HCT116 (cell line): ENCODE measurements around the gene SEC62. TPM values are rescaled to one million over a fixed set of nuclear protein-coding genes. Genes with fewer than 3 reads are reported as not detected.

Source experiments
- ATAC-seq: fragments of 200-7000 bp; cut with Tn5 transposase; 2 replicates; pipeline ENCODE4 v1.9.1; 2020; ENCODE audit warnings: mild to moderate bottlenecking, moderate library complexity
- BruUV-seq: library from RNA; stranded (reverse); fragments of 400-500 nt; replicated peaks from 2 replicates; lab custom pipeline; 2021; lab: Mats Ljungman, UMichigan
- CTCF ChIA-PET: fragments of 300-600 bp; sonication (Branson Sonifier 250); formaldehyde crosslinking; loops from one replicate; lab custom pipeline; 2021; ENCODE audit warnings: antibody characterized with exemption; lab: Charles Lee
- POLR2A ChIA-PET: fragments of 300-600, 350-600 bp; sonication (Branson Sonifier 250); formaldehyde crosslinking; loops from one replicate; lab custom pipeline; 2021; ENCODE audit warnings: antibody characterized with exemption; lab: Charles Lee
- RAD21 ChIA-PET, 2 experiments: fragments of 300-600 bp; sonication (Branson Sonifier 250); formaldehyde crosslinking; loops; one replicate each; lab custom pipeline; 2023; ENCODE audit warnings: low total read pairs in 2 of 2; ENCODE audit not compliant: uncharacterized antibody in 2 of 2, unreplicated experiment in 2 of 2, low non-redundant PET in 1 of 2; lab: Charles Lee
- DNase-seq: peaks from one replicate; pipeline ENCODE4 v3.0.0-alpha.2; 2010; ENCODE audit warnings: low read depth, low spot score
- H2AFZ ChIP-seq: fragments of 200-600 bp; shearing (Covaris generic), sonication (generic); 2 replicates; pipeline ENCODE4 v1.6.1; 2017; ENCODE audit warnings: low read depth, mixed run types, mixed read lengths, antibody characterized with exemption, low read length; ENCODE audit not compliant: poor library complexity, severe bottlenecking
- H3K27ac ChIP-seq: 2 replicates; pipeline ENCODE4 v1.5.1; 2012; ENCODE audit warnings: low read depth, low read length
- H3K27me3 ChIP-seq: fragments of 200-600 bp; sonication (generic); 2 replicates; pipeline ENCODE4 v1.6.1; 2016; ENCODE audit warnings: mixed run types, low read length, mixed read lengths; ENCODE audit not compliant: insufficient read depth
- H3K36me3 ChIP-seq, 2 experiments: fragments of 200-500 bp in 1 of 2; fragments of 200-600 bp in 1 of 2; sonication (Bioruptor generic) in 1 of 2; sonication (generic) in 1 of 2; 2 replicates each; pipeline versions ENCODE4 v1.5.1 to v1.6.1; 2014 to 2016; ENCODE audit warnings: low read length in 2 of 2, inconsistent platforms in 1 of 2, mixed read lengths in 1 of 2, mixed run types in 1 of 2; ENCODE audit not compliant: insufficient read depth in 2 of 2, control insufficient read depth in 1 of 2
- H3K4me1 ChIP-seq, 2 experiments: fragments of 200-600 bp in 1 of 2; sonication (generic) in 1 of 2; 2 replicates each; pipeline versions ENCODE4 v1.5.1 to v1.6.1; 2012 to 2017; ENCODE audit warnings: low read length in 2 of 2, inconsistent platforms in 1 of 2, mild to moderate bottlenecking in 1 of 2, mixed read lengths in 1 of 2, mixed run types in 1 of 2, moderate library complexity in 1 of 2; ENCODE audit not compliant: insufficient read depth in 2 of 2, control insufficient read depth in 1 of 2
- H3K4me2 ChIP-seq: fragments of 200-600 bp; sonication (generic); 2 replicates; pipeline ENCODE4 v1.6.1; 2017; ENCODE audit warnings: mixed run types, low read length, mixed read lengths
- H3K4me3 ChIP-seq, 2 experiments: fragments of 200-600 bp in 1 of 2; sonication (generic) in 1 of 2; replicated peaks in 1 of 2; 2 replicates each; pipeline ENCODE4 v1.5.1; 2011 to 2016; ENCODE audit warnings: low read length in 2 of 2, control low read depth in 1 of 2, low read depth in 1 of 2, mild to moderate bottlenecking in 1 of 2, mixed read lengths in 1 of 2, mixed run types in 1 of 2
- H3K79me2 ChIP-seq: fragments of 200-600 bp; sonication (generic); 2 replicates; pipeline ENCODE4 v1.6.1; 2017; ENCODE audit warnings: mild to moderate bottlenecking, mixed run types, low read length, moderate library complexity, mixed read lengths; ENCODE audit not compliant: insufficient read depth
- H3K9ac ChIP-seq: fragments of 200-600 bp; sonication (generic); 2 replicates; pipeline ENCODE4 v1.6.1; 2016; ENCODE audit warnings: low read length, mixed read lengths
- H3K9me2 ChIP-seq: fragments of 200-600 bp; sonication (generic), shearing (Covaris generic); 2 replicates; pipeline ENCODE4 v1.6.1; 2017; ENCODE audit warnings: mixed run types, mild to moderate bottlenecking, moderate library complexity; ENCODE audit not compliant: insufficient read depth
- H3K9me3 ChIP-seq, 2 experiments: fragments of 200-500 bp in 1 of 2; fragments of 200-600 bp in 1 of 2; sonication (Bioruptor generic) in 1 of 2; sonication (generic) in 1 of 2; 2 replicates each; pipeline ENCODE4 v1.6.1; 2014 to 2017; ENCODE audit warnings: low read length in 2 of 2, mixed read lengths in 2 of 2, inconsistent platforms in 1 of 2, low read depth in 1 of 2, mild to moderate bottlenecking in 1 of 2, mixed run types in 1 of 2, moderate library complexity in 1 of 2; ENCODE audit not compliant: control insufficient read depth in 1 of 2, insufficient read depth in 1 of 2
- H4K20me1 ChIP-seq: fragments of 200-600 bp; sonication (generic), shearing (Covaris generic); 2 replicates; pipeline ENCODE4 v1.6.1; 2017; ENCODE audit warnings: mixed run types, mild to moderate bottlenecking, moderate library complexity; ENCODE audit not compliant: insufficient read depth
- CBX3 ChIP-seq: IDR thresholded peaks from 2 replicates; pipeline ENCODE4 v1.6.1; 2012; ENCODE audit warnings: low read depth
- CTCF ChIP-seq, 3 experiments: fragments of 200-600 bp in 1 of 3; sonication (generic) in 1 of 3; IDR thresholded peaks in 2 of 3; conservative IDR thresholded peaks in 1 of 3; 2 replicates each; pipeline ENCODE4 v1.5.1; 2012 to 2017; ENCODE audit warnings: low read depth in 2 of 3, low read length in 2 of 3, antibody characterized with exemption in 1 of 3, borderline replicate concordance in 1 of 3, control low read depth in 1 of 3, mild to moderate bottlenecking in 1 of 3, mixed read lengths in 1 of 3, mixed run types in 1 of 3, moderate library complexity in 1 of 3; ENCODE audit not compliant: insufficient read depth in 1 of 3
- EZH2 ChIP-seq: fragments of 200-600 bp; sonication (generic); IDR thresholded peaks from 2 replicates; pipeline ENCODE4 v1.6.1; 2017; ENCODE audit warnings: antibody characterized with exemption, mixed run types
- EZH2phosphoT487 ChIP-seq: fragments of 200-600 bp; IDR thresholded peaks from 2 replicates; pipeline ENCODE4 v1.6.1; 2018; ENCODE audit warnings: antibody characterized with exemption, borderline replicate concordance
- FOSL1 ChIP-seq: IDR thresholded peaks from 2 replicates; pipeline ENCODE4 v1.6.1; 2012; ENCODE audit warnings: low read depth
- JUND ChIP-seq: IDR thresholded peaks from 2 replicates; pipeline ENCODE4 v1.6.1; 2012
- MAX ChIP-seq: IDR thresholded peaks from 2 replicates; pipeline ENCODE4 v1.6.1; 2012
- SRF ChIP-seq: IDR thresholded peaks from 2 replicates; pipeline ENCODE4 v1.6.1; 2012; ENCODE audit warnings: low read depth
- ZNF274 ChIP-seq: fragments of 200-500 bp; sonication (Bioruptor generic); IDR thresholded peaks from 2 replicates; pipeline ENCODE4 v1.6.1; 2014; ENCODE audit warnings: mild to moderate bottlenecking, low read depth, low read length, inconsistent platforms
- intact Hi-C: fragments of 100-400 bp; cut with micrococcal nuclease; formaldehyde crosslinking; loops from 2 replicates; pipeline ENCODE4 v1.10.0; 2022
- total RNA-seq: library from RNA; stranded (reverse); gene quantifications from one replicate; pipeline ENCODE4 v1.2.1, GENCODE V29; 2021; ENCODE audit not compliant: unreplicated experiment
- TF ChIP-seq, protein P1 (sequence below): IDR thresholded peaks from 2 replicates; pipeline ENCODE4 v1.6.1; 2012; ENCODE audit warnings: low read depth

Gene SEC62
- total RNA-seq, 1 experiment from 2014 or later: 55.4 TPM

DNA sequence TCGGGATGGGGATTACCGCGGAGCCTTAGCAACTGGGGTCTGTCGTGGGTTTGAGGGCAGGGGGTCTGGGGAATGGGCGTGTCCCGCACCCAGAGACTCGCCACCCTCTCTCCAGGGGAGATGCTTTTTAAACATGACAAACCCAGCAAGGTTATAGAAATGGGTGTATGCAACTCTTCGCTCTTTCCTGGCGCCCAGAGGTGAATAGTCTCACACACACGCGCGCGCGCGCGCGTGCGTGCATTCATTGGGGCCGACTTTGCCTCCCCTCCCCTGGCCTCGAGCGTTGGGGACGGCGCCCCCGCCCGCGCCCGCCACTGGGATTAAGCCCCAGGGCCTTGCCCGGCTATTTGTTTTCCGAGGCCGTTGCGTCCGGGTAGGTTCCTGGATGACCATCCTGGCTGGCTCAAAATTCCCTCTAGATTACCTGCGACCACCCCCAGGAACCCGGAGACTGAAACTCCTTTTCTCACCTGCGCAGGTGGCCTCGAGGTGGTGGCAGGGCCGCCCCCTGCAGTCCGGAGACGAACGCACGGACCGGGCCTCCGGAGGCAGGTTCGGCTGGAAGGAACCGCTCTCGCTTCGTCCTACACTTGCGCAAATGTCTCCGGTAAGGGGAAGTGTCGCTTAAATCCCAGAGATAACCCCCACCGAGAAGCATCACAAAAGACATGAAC lies 72.0 kb downstream of the SEC62 start:
- BruUV-seq: no TSS peak
- no peaks in the 10 kb centered on the region for H3K9me3 ChIP-seq
- ATAC-seq: peak; percentile 18
- ChIA-PET RAD21 (no interaction called here), POLR2A (interaction anchor here (1.0 kb wide), 1 partner anchor 274 kb away, joined by 3 read pairs; the partner anchor contains the start of gene TERC), CTCF (interaction anchor here (0.6 to 1.0 kb wide), 4 partner anchors 17 to 73 kb away, joined by 3 to 4 read pairs (median 4); no protein-coding TSS in a partner anchor)
- peak overlapping the region; percentile 43 for H3K9ac ChIP-seq
- H3K27me3 ChIP-seq: no peaks in the 10 kb centered on the region
- H3K27ac ChIP-seq: peak overlapping the region; percentile 39; the same call in 1 of the 2 replicates
- no peak for DNase-seq
- H3K4me3 ChIP-seq: peak overlapping the region; percentile 60 to 72
- peak overlapping the region; percentile 88 for H3K4me2 ChIP-seq
- TF ChIP-seq JUND (no peak), CTCF (IDR thresholded peaks at IDR 0.05 in 2 of 3, conservative IDR thresholded peaks at IDR 0.05 in 1 of 3; ENCODE audit: borderline replicate concordance in 1 of 3, insufficient read depth in 1 of 3, low read depth in 2 of 3, low read length in 2 of 3) (peak in 2 of 3 experiments; percentile 46 to 51; a peak in 3 of 6 replicates)
- H3K4me1 ChIP-seq: peaks cover 4 to 16% of the 10 kb centered on the region in 2 experiments; a peak in 2 of 4 replicates
- H3K9me2 ChIP-seq: no peaks in the 10 kb centered on the region
- intact Hi-C loops: loop anchor here (2.0 to 5.0 kb wide), 2 partner anchors 176 to 274 kb away; partner anchors contain the start of gene TERC
- peak overlapping the region; percentile 52 for H2AFZ ChIP-seq
- no peaks in the 10 kb centered on the region for H3K79me2 ChIP-seq
- H4K20me1 ChIP-seq: no peaks in the 10 kb centered on the region
- H3K36me3 ChIP-seq: no peaks in the 10 kb centered on the region

GRCh38 chr3:170040418-170040817 lies 73.8 kb downstream of the SEC62 start:
- RAD21 ChIA-PET: no interaction called here
- BruUV-seq: TSS peak; percentile 52
- Histone ChIP-seq H4K20me1 (no peaks in the 10 kb centered on the region), H2AFZ (no peak overlapping the region), H3K4me3 (no peak overlapping the region), H3K27ac (no peak overlapping the region), H3K27me3 (no peaks in the 10 kb centered on the region), H3K79me2 (no peaks in the 10 kb centered on the region), H3K9ac (no peak overlapping the region), H3K9me3 (no peaks in the 10 kb centered on the region), H3K4me2 (no peak overlapping the region), H3K9me2 (no peaks in the 10 kb centered on the region), H3K4me1 (peaks cover 4 to 16% of the 10 kb centered on the region in 2 experiments; a peak in 2 of 4 replicates), H3K36me3 (no peaks in the 10 kb centered on the region)
- CTCF ChIA-PET: interaction anchor here (0.9 kb wide), 1 partner anchor 229 kb away, joined by 5 read pairs; no protein-coding TSS in a partner anchor
- POLR2A ChIA-PET: no interaction called here
- ATAC-seq (no peak), DNase-seq (no peak)
- intact Hi-C loops: no loop called here
- TF ChIP-seq, protein P1, sequence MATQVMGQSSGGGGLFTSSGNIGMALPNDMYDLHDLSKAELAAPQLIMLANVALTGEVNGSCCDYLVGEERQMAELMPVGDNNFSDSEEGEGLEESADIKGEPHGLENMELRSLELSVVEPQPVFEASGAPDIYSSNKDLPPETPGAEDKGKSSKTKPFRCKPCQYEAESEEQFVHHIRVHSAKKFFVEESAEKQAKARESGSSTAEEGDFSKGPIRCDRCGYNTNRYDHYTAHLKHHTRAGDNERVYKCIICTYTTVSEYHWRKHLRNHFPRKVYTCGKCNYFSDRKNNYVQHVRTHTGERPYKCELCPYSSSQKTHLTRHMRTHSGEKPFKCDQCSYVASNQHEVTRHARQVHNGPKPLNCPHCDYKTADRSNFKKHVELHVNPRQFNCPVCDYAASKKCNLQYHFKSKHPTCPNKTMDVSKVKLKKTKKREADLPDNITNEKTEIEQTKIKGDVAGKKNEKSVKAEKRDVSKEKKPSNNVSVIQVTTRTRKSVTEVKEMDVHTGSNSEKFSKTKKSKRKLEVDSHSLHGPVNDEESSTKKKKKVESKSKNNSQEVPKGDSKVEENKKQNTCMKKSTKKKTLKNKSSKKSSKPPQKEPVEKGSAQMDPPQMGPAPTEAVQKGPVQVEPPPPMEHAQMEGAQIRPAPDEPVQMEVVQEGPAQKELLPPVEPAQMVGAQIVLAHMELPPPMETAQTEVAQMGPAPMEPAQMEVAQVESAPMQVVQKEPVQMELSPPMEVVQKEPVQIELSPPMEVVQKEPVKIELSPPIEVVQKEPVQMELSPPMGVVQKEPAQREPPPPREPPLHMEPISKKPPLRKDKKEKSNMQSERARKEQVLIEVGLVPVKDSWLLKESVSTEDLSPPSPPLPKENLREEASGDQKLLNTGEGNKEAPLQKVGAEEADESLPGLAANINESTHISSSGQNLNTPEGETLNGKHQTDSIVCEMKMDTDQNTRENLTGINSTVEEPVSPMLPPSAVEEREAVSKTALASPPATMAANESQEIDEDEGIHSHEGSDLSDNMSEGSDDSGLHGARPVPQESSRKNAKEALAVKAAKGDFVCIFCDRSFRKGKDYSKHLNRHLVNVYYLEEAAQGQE: no peak
- no peak for TF ChIP-seq MAX
- TF ChIP-seq CBX3: no peak
- TF ChIP-seq EZH2: no peak
- TF ChIP-seq ZNF274: no peak
- no peak for TF ChIP-seq EZH2phosphoT487
- TF ChIP-seq FOSL1: no peak
- no peak for TF ChIP-seq SRF
